ENCODE results near the gene HMGN3.
"Not testable (repeated sequence)": the region's sequence is repeated elsewhere in the genome, so short reads cannot be mapped to it uniquely, and the experiment has no call there.

Gene HMGN3

DNA sequence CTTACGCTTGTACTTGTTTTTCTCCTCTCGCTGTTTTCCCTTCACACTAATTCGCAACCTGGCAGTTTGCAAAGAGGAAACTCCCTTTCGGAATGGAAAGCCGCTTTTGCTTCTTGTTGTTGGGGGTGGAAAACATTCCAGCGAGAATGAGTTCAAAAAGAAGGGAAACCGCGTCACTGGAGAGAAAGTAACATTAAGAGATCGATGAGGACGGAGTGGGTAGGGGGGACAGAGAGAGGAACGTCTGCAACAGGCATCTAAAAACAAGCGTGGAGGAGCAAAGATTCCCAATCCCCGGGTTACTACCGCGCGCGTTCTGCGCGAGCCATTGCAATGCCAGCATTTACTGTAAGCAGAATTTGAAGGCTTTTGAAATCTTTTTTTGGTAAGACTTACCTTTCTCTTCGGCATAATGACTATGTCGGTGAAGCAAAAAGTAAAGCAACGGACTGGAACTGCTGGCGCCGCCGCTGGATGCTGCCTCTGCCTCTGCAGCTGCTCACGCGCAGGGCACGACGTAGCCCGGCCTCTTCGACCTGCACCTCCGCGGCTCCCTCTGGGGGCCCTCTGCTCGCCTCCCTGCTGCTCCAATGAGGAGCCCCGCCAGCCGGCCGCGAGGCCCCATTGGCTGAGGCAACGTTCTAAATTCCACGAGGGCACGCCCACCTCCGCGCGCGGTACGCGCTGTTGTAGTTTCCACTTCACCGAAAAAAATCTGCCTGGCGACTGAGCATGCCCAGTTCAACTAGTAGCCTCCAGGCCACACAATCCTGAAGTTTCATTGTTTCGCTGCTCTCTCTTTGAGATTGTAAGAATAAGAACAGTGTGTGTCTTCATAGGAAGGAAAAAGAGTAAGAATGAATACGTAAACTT lies at the start of gene HMGN3:
Gene HMGN3, minus strand, starts transcription at position 533 of the 873 bp plus-strand sequence.
- peak; percentile 74 for DNase-seq

GRCh38 chr6:79280756-79281155 lies 46.3 kb upstream of the HMGN3 start:
- DNase-seq = no peak

DNA sequence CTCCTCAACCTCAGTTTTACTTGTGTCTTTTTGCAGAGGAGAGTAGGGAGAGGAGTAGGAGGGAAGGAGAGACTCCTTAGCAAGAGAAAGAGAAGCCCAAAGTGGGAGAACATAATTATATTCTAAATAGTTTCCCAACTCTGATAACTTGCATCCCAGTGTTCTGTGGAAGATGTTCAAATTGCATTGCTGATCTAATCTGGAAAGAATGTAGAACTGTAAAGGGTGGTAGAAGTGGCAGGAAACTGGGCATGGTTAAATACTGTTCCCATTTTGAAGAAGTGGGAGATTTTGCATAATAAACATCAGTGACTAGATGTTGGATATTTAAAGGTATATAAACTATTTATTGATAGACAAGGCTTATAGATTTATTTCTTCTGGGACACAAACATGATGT lies 42.6 kb upstream of the HMGN3 start:
- DNase-seq = no peak

DNA sequence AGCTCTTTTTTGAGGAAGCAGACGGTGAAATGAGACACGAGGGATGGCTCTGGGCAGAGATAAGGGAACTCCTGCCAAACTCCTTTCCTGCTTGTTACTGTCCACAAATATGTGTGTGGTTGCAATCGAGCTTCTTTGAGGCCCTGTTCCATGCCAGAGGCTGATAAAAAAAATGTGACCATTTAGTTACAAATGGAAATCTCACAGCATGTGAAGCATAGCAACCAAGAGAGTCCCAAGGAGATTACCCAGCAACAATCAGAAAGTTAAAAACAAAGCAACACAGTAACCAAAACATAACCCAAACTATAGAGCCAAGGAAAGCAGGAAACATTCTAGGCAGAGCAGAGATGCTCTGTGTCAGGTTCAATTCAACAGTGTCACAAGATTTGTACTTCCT lies 35.4 kb upstream of the HMGN3 start:
- no peak for DNase-seq

GRCh38 chr6:79267128-79267527 lies 32.6 kb upstream of the HMGN3 start:
- DNase-seq = no peak

- no peak for DNase-seq
Observed at GRCh38 chr6:79266051-79266450, 31.6 kb upstream of the HMGN3 start.

DNA sequence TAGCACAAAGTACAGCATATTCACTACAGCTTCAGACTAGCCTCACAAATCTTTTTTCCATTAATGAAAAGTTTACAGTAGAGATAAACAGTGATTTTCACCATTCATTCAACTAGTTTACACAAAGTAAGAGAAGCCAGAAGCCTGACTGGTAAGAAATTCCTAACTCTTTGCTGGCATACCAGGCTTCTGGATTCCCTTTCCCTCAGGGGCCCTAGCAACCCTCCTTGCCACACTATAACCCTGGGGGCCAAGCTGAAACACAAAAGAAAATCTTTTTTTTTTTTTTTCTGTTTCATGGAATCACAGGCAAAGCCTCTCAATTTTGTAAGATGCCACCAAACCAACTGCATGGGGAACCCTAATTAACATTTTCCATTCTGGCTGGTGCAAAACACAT lies 28.9 kb upstream of the HMGN3 start:
- no peak for DNase-seq

DNA sequence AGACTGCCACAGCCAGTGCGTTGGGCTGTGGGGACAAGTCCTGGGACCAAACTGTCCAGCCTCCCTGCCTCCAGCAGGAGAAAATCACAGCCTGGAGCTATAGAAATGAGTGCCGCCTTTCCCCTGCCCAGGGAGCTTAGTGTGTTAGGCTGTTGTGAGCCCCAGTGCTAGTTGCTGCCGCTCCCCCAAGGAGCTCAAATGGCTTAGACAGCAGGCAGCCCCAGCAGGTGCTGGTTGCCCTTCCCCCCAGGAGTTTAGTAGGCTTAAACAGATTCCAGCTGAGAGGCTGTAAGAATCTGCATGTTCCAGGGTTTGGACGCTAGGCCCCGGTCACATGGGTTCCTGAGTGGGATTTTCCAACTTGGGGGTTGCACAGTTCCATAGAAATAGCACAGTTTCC lies 27.2 kb upstream of the HMGN3 start:
- DNase-seq = no peak

DNA sequence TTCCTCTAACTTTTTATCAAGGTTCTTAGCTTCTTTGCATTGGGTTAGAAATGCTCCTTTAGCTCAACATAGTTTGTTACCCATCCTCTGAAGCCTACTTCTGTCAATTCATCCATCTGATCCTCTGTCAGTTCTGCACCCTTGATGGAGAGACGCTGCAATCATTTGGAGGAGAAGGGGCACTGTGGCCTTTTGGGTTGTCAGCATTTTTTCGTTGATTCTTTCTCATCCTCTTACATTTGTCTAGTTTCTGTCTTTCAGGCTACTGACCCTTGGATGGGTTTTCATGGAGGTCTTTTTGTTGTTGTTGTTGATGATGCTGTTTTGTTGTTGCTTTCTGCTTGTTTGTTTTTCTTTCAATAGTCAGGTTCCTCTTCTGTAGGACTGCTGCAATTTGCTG lies 26.3 kb upstream of the HMGN3 start:
- DNase-seq = no peak

- no peak for DNase-seq
Observed at GRCh38 chr6:79257381-79258205, 23.1 kb upstream of the HMGN3 start.

- not testable (repeated sequence) for DNase-seq
Observed at GRCh38 chr6:79256770-79257169, 22.3 kb upstream of the HMGN3 start.

DNA sequence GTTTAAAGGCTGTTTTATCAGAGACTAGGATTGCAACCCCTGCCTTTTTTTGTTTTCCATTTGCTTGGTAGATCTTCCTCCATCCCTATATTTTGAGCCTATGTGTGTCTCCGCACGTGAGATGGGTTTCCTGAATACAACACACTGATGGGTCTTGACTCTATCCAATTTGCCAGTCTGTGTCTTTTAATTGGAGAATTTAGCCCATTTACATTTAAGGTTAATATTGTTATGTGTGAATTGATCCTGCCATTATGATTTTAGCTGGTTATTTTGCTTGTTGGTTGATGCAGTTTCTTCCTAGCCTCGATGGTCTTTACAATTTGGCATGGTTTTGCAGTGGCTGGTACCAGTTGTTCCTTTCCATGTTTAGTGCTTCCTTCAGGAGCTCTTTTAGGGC lies 20.6 kb upstream of the HMGN3 start:
- not testable (repeated sequence) for DNase-seq

- no peak for DNase-seq
Observed at GRCh38 chr6:79250559-79250958, 16.1 kb upstream of the HMGN3 start.

DNA sequence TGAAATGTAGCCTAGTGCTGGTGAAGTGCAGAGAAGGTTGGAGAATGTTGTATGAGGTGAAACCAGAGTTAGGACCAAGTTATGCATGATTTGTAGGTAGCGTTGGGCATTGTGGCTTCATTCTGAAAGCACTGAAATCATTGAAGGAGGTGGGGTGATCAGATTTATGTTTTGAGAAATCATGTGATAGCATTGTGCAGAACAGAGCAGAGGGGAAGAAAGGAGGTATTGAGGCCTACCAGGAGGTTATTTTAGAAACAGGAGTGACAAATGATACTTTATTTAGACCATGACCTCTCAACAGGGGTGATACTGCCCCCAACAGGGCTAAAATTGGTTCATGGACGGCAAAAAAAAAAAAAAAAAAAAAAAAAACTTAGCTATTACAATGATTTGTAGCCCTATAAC lies 15.6 kb upstream of the HMGN3 start:
- no peak for DNase-seq

DNA sequence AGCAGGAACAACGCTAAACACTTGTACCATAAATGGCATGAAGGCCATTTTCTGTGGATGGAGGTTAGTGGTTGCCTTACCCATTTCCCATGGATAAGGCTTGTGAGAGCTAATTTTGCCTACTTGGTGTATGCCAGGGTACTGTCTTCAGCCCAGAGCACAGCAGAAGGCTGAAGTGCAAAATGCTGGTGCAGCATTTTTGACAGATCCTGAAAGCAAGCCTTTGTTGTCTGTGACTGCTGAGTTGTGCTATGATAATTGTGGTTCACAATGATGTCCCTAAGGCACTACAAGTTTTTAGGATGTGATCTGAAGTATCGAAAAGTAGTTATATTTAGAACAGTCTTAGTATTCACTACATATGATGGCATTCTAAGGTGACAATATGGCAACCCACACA lies 14.7 kb upstream of the HMGN3 start:
- no peak for DNase-seq

GRCh38 chr6:79246891-79247290 lies 12.4 kb upstream of the HMGN3 start:
- no peak for DNase-seq

DNA sequence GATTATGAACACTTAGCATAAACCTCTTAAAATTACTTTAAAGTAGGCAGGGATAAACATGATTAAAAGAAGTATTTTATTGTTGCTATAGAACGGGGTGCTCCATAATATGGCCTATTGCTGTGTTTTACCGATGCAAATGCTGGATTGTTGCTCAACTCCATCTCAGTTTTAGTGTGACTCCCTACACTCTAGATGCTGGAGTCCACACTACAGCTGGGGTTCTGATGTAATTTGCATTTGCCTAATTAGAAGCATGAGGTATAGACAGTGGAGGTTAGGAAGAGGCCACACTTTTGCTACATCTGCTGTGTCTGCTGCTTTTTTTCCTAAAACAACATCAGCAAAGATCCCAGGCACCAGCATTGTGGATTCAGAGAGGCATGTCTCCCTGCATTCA lies 6.7 kb upstream of the HMGN3 start:
- DNase-seq = no peak

GRCh38 chr6:79240509-79240908 lies 6.0 kb upstream of the HMGN3 start:
- no peak for DNase-seq

- no peak for DNase-seq
Observed at GRCh38 chr6:79239536-79240168, 5.2 kb upstream of the HMGN3 start.

DNA sequence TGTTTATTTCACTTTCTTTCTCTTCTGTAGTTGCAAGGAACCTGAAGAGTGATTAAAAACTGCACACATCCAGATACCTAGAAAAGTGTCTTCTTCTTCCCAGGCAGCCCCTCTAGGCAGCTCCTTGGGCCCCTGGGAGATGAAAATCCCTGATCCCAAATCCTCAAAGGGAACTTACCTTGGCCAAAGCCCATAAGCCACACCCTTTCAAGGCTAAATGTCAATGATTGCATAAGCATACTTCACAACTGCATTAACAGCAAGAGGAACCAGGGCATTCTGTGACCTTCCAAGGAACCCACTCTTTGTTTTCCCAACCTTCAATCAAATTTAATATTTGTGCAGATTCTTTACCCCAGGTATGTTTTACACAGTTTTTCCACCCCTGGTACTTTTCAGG lies 4.4 kb upstream of the HMGN3 start:
- DNase-seq = no peak

GRCh38 chr6:79236711-79237110 lies 2.2 kb upstream of the HMGN3 start:
- DNase-seq = no peak

DNA sequence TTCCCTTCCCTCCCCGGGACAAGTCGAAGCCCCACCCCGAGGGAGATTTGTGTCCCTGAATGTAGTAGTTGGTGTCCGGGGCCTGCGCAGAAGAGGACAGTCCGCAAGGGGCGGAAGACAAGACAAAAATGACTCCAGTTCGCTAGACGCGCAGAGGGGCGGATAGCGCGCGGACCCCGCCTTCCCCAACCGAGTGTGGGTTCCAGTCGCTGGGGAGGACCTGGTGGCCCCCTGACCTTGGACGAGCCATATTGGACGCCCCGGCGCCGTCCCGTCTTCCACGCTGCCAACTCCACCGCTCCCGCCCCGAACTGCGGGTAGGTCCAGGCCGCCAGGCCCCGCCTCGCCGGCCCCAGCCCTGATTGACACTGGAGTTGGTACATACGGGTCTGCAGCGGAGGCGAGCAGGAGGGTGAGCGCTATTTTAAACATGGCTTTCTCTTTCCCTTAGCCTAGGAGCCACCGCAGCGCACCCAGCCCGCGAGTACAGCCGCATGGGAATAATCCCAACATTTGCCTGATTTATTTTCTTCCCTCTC lies 802 bp downstream of the HMGN3 start:
- peak; percentile 56 for DNase-seq

DNA sequence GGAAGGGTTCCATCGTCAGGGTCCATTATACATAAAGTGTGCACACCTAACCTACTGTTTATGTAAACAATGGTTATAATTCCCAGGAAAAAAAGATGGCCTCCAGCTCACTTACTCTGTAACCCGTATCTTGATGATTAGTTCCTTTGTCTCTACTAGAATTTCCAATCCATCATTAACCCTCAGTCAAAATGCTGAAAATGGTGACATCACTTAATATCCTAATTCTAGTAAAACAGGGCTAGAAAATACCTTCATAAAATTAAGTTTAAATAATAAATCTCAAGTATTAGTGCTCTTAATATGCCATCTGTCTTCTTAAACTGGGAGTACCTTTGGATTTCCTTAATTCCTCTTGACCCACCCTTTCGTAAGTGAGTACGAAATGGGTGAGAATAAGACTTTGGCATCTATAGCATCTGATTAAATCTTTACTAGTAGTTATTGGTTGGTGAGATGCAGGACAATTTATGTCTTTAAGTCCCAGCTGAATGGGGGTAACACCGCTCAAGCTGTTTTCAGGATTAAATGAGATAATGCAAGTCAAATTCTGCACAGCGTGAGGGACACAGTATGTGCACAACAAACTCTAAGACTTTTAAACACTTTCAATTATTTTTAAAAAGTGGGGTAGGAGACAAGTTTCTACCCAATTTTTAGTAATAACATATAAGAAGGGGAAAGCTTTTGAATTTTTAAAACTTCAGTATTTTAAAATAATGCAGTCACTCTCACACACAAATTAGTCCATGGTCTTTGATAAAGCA lies 1.6 kb downstream of the HMGN3 start:
- no peak for DNase-seq

All from NCI-H1694 treated with DMSO at 0.1 percent for 48 hours (cell line).